K562 (cell line): ENCODE data around the gene SLC66A2. TPM values are rescaled to one million over a fixed set of nuclear protein-coding genes. Genes with fewer than 3 reads are reported as not detected.

Source experiments
- ATAC-seq: fragments of 200-7000 bp; cut with Tn5 transposase; 3 replicates; pipeline ENCODE4 v1.9.1; 2020; ENCODE audit warnings: moderate library complexity
- BruUV-seq: library from RNA; stranded (reverse); fragments of 400-500 nt; replicated peaks from 2 replicates; lab custom pipeline; 2021; lab: Mats Ljungman, UMichigan
- CTCF ChIA-PET: fragments of 300-600 bp; formaldehyde crosslinking; extraction: SDS; loops from one replicate; lab custom pipeline; 2021; ENCODE audit warnings: low intra/inter-chr PET ratio; lab: Yijun Ruan, JAX
- POLR2A ChIA-PET: fragments of 300-600, 350-650 bp; sonication (Branson Sonifier 250); formaldehyde crosslinking; extraction: SDS; loops from one replicate; lab custom pipeline; 2021; ENCODE audit warnings: antibody characterized with exemption, inconsistent platforms; lab: Yijun Ruan, JAX
- DNase-seq, 4 experiments: peaks; one replicate each; pipeline versions ENCODE4 v3.0.0 to v3.0.0-alpha.2; 2011 to 2018; ENCODE audit warnings: low spot score in 3 of 4, mixed read lengths in 3 of 4; ENCODE audit errors: extremely low read depth in 1 of 4
- FAIRE-seq: peaks from 2 replicates; lab custom pipeline; 2011; peaks lifted over from hg19 to GRCh38; lab: Jason Lieb, UNC
- H2AFZ ChIP-seq: 2 replicates; pipeline ENCODE4 v1.6.0; 2011; ENCODE audit warnings: low read depth, low read length, control low read depth, inconsistent platforms
- H3K27ac ChIP-seq: fragments of 200-600 bp; 3 replicates; pipeline ENCODE4 v1.8.0; 2011; ENCODE audit warnings: low read depth, mild to moderate bottlenecking, control low read depth, inconsistent platforms, low read length, moderate library complexity, mixed read lengths; ENCODE audit errors: extremely low read depth
- H3K27me3 ChIP-seq, 2 experiments: fragments of 300-600 bp in 1 of 2; 2 replicates in 1 of 2; 3 replicates in 1 of 2; pipeline versions ENCODE4 v1.6.0 to v1.8.0; 2011; ENCODE audit warnings: inconsistent platforms in 2 of 2, low read length in 2 of 2, mild to moderate bottlenecking in 1 of 2, mixed read lengths in 1 of 2, moderate library complexity in 1 of 2; ENCODE audit not compliant: control insufficient read depth in 2 of 2, insufficient read depth in 2 of 2
- H3K36me3 ChIP-seq: fragments of 300-600 bp; 3 replicates; pipeline ENCODE4 v1.8.0; 2011; ENCODE audit warnings: mild to moderate bottlenecking, low read length, inconsistent platforms; ENCODE audit not compliant: control insufficient read depth, insufficient read depth
- H3K4me1 ChIP-seq, 2 experiments: fragments of 200-600 bp in 1 of 2; replicated peaks in 1 of 2; 2 replicates in 1 of 2; 3 replicates in 1 of 2; pipeline versions ENCODE4 v1.5.1 to v1.8.0; 2011; ENCODE audit warnings: inconsistent platforms in 2 of 2, low read length in 2 of 2, mild to moderate bottlenecking in 1 of 2, mixed read lengths in 1 of 2, moderate library complexity in 1 of 2; ENCODE audit not compliant: control insufficient read depth in 2 of 2, insufficient read depth in 2 of 2
- H3K4me2 ChIP-seq: 2 replicates; pipeline ENCODE4 v1.6.1; 2011; ENCODE audit warnings: low read length, control low read depth, inconsistent platforms, mixed read lengths; ENCODE audit not compliant: insufficient read depth
- H3K4me3 ChIP-seq: fragments of 200-600 bp; sonication (generic), shearing (Covaris generic); 2 replicates; pipeline ENCODE4 v1.5.1; 2016; ENCODE audit warnings: control low read depth, inconsistent platforms
- H3K79me2 ChIP-seq: fragments of 200-600 bp; 3 replicates; pipeline ENCODE4 v1.8.0; 2011; ENCODE audit warnings: low read length, inconsistent platforms; ENCODE audit not compliant: control insufficient read depth, insufficient read depth
- H3K9ac ChIP-seq, 2 experiments: 2 replicates each; pipeline versions ENCODE4 v1.6.0 to v1.6.1; 2011; ENCODE audit warnings: low read depth in 2 of 2, low read length in 2 of 2, control low read depth in 1 of 2, inconsistent platforms in 1 of 2, mild to moderate bottlenecking in 1 of 2, mixed read lengths in 1 of 2; ENCODE audit not compliant: insufficient read depth in 1 of 2
- H3K9me1 ChIP-seq: one replicate; pipeline ENCODE4 v1.6.0; 2011; ENCODE audit warnings: inconsistent platforms, mild to moderate bottlenecking, low read length, moderate library complexity; ENCODE audit not compliant: control insufficient read depth, insufficient read depth
- H3K9me3 ChIP-seq: replicated peaks from 2 replicates; pipeline ENCODE4 v1.5.1; 2011; ENCODE audit warnings: low read depth, low read length, inconsistent platforms; ENCODE audit not compliant: control insufficient read depth, insufficient read depth
- H4K20me1 ChIP-seq: replicated peaks from 2 replicates; pipeline ENCODE4 v1.6.1; 2011; ENCODE audit warnings: low read length, inconsistent platforms, mixed read lengths; ENCODE audit not compliant: control insufficient read depth, insufficient read depth
- CC2D1A ChIP-seq: fragments of 450-650 bp; IDR thresholded peaks from 2 replicates; pipeline ENCODE4 v1.6.1; 2017; ENCODE audit warnings: mild to moderate bottlenecking
- HDAC1 ChIP-seq, 2 experiments: fragments of 450-650 bp; IDR thresholded peaks; 2 replicates each; pipeline ENCODE4 v1.6.1; 2016 to 2017; ENCODE audit warnings: inconsistent platforms in 1 of 2, mild to moderate bottlenecking in 1 of 2, moderate library complexity in 1 of 2
- HMG20B ChIP-seq: fragments of 250-450 bp; sonication (Bioruptor Pico); IDR thresholded peaks from 2 replicates; pipeline ENCODE4 v1.5.0; 2021; ENCODE audit warnings: mild to moderate bottlenecking
- KDM5B ChIP-seq: fragments of 200-600 bp; sonication (generic); IDR thresholded peaks from 2 replicates; pipeline ENCODE4 v1.6.1; 2012; ENCODE audit warnings: low read depth, mild to moderate bottlenecking, moderate library complexity, low read length, control low read depth, inconsistent platforms; ENCODE audit not compliant: insufficient replicate concordance
- PCBP1 ChIP-seq: fragments of 200-400 bp; formaldehyde crosslinking; IDR thresholded peaks from 2 replicates; pipeline ENCODE4 v1.6.1; 2018; ENCODE audit warnings: mild to moderate bottlenecking, low read depth, low read length; ENCODE audit not compliant: poor library complexity, severe bottlenecking
- PCBP2 ChIP-seq: fragments of 200-400 bp; formaldehyde crosslinking; IDR thresholded peaks from 2 replicates; pipeline ENCODE4 v1.6.1; 2018; ENCODE audit warnings: low read length, low read depth, mild to moderate bottlenecking, moderate library complexity; ENCODE audit not compliant: poor library complexity, severe bottlenecking
- PTBP1 ChIP-seq: fragments of 200-400 bp; formaldehyde crosslinking; IDR thresholded peaks from 2 replicates; pipeline ENCODE4 v1.6.1; 2017; ENCODE audit warnings: low read depth, low read length
- SRSF3 ChIP-seq: fragments of 200-400 bp; formaldehyde crosslinking; IDR thresholded peaks from 2 replicates; pipeline ENCODE4 v1.6.1; 2016; ENCODE audit warnings: mild to moderate bottlenecking, low read length, moderate library complexity; ENCODE audit not compliant: insufficient read depth
- ZBTB8A ChIP-seq: fragments of 450-650 bp; IDR thresholded peaks from 2 replicates; pipeline ENCODE4 v1.6.1; 2018; ENCODE audit warnings: mild to moderate bottlenecking, moderate library complexity; ENCODE audit not compliant: partially characterized antibody
- ZNF24 ChIP-seq: fragments of 450-650 bp; IDR thresholded peaks from 2 replicates; pipeline ENCODE4 v1.6.1; 2016
- ZNF57 ChIP-seq: fragments of 450-650 bp; formaldehyde crosslinking; IDR thresholded peaks from 2 replicates; pipeline ENCODE4 v1.4.0; 2020; ENCODE audit warnings: mild to moderate bottlenecking, moderate library complexity
- WGBS: fragments of 100-300 bp; shearing (Covaris generic); methylation state at CpG from one replicate; pipeline ENCODE4 v1.1.6; 2016; ENCODE audit warnings: low coverage, mixed read lengths; ENCODE audit not compliant: insufficient coverage; ENCODE audit errors: missing lambda C conversion rate; 5-methylcytosine and 5-hydroxymethylcytosine counted together
- in situ Hi-C: fragments of 300-500 bp; cut with MboI; formaldehyde crosslinking; loops from 4 replicates; pipeline ENCODE4 v1.15.0; 2018; ENCODE audit warnings: inconsistent platforms, mixed read lengths
- intact Hi-C: fragments of 100-400 bp; cut with micrococcal nuclease; formaldehyde crosslinking; loops from 2 replicates; pipeline ENCODE4 v1.14.2; 2022
- polyA plus RNA-seq, 8 experiments: library from polyadenylated mRNA; depleted of rRNA in 4 of 8; stranded (reverse) in 5 of 8; unstranded in 3 of 8; fragments of >200 nt; fragmentation: Nextera tagmentation in 2 of 8; fragmentation: Illumina TruSeq in 1 of 8; extraction: Ambion mirVana in 2 of 8; extraction: Trizol in 1 of 8; gene quantifications; 2 replicates each; pipeline versions ENCODE4 v1.2.1 to v1.2.3, GENCODE V29; 2011 to 2014; ENCODE audit warnings: inconsistent platforms in 1 of 8, missing spikeins in 1 of 8
- total RNA-seq, 7 experiments: library from RNA; depleted of rRNA in 6 of 7; stranded (reverse); fragments of >200 nt in 6 of 7; fragmentation: Illumina TruSeq in 2 of 7; extraction: Trizol in 2 of 7; gene quantifications; 2 replicates each; pipeline versions ENCODE4 v1.2.1 to v1.2.3, GENCODE V29; 2011 to 2021; ENCODE audit warnings: low replicate concordance in 1 of 7
- TF ChIP-seq, protein P1 (sequence below), 2 experiments: fragments of 450-650 bp; IDR thresholded peaks; 2 replicates each; pipeline ENCODE4 v1.6.1; 2016
- TF ChIP-seq, protein P2 (sequence below): fragments of 250-450 bp; sonication (Bioruptor Pico); IDR thresholded peaks from 2 replicates; pipeline ENCODE4 v1.5.0; 2021

SLC66A2 gene
- total and polyA plus RNA-seq, 9 of the 15 experiments (the other 6 are each of a cell fraction or from before 2014, with no cell fraction given), result 0.25 to 17.5 (median 5.6) TPM

DNA sequence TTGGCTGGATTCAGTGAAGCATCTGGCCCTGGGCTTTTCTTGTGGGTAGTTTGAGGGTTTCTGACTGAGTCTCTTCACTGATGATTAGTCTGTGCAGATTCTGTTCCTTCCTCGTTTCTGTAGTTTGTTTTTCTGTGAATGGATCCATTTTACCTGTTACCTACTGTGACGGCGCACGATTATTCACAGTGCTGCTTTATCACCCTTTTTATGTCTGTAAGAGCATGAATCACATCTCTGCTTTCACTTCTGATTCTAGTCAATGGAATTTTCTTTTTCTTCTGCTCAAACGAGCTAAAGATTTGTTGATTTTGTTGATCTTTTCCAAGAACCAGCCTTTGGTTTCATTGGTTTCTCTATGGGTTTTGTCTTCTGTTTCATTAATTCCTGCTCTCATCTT, 60.8 kb downstream of the SLC66A2 start (continued):
- TF ChIP-seq, protein P1, sequence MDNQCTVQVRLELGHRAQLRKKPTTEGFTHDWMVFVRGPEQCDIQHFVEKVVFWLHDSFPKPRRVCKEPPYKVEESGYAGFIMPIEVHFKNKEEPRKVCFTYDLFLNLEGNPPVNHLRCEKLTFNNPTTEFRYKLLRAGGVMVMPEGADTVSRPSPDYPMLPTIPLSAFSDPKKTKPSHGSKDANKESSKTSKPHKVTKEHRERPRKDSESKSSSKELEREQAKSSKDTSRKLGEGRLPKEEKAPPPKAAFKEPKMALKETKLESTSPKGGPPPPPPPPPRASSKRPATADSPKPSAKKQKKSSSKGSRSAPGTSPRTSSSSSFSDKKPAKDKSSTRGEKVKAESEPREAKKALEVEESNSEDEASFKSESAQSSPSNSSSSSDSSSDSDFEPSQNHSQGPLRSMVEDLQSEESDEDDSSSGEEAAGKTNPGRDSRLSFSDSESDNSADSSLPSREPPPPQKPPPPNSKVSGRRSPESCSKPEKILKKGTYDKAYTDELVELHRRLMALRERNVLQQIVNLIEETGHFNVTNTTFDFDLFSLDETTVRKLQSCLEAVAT (IDR thresholded peaks at IDR 0.05), result no peak
- TF ChIP-seq CC2D1A, result no peak
- no peak for TF ChIP-seq SRSF3
- no peak for TF ChIP-seq PTBP1
- no peak for TF ChIP-seq KDM5B
- TF ChIP-seq ZNF24, result no peak
- no peak for TF ChIP-seq ZNF57 (CRISPR knock-in tag)
- TF ChIP-seq HDAC1 (IDR thresholded peaks at IDR 0.05), result no peak
- no peak for TF ChIP-seq PCBP1
- TF ChIP-seq ZBTB8A, result no peak

DNA sequence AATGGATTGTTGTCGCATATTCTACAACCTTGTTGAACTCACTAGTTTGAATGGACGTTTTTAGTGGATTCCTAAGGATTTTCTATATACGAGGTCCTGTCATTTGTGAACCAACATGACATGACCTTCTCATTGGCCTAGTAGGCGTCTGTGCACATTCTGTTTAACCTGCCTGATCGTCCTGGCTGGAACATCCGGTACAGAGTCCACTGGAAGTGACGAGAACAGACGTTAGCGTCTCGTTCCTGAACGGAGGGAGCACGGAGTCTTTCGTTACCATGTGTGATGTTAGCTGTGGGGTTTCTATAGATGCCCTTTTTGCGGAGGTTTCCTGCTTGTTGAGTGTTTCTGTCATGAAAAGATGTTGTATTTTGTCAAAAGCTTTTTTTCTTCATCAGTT, 61.9 kb downstream of the SLC66A2 start:
- Histone ChIP-seq H3K27me3 (peaks cover 0 to 4% of the 10 kb centered on the region in 2 experiments; a peak in 1 of 5 replicates), H4K20me1 (no peaks in the 10 kb centered on the region), H3K4me2 (no peak overlapping the region), H3K9ac (no peak overlapping the region), H3K4me3 (no peak overlapping the region), H2AFZ (no peak overlapping the region), H3K27ac (no peak overlapping the region), H3K79me2 (no peaks in the 10 kb centered on the region), H3K9me1 (no peaks in the 10 kb centered on the region), H3K4me1 (no peaks in the 10 kb centered on the region), H3K36me3 (no peaks in the 10 kb centered on the region), H3K9me3 (no peaks in the 10 kb centered on the region; the same call in 1 of the 2 replicates)
- ChIA-PET CTCF (no interaction called here), POLR2A (interaction anchor here (0.6 kb wide), 1 partner anchor 13 kb away, joined by 4 read pairs; no protein-coding TSS in a partner anchor)
- DNase-seq (no peak), FAIRE-seq (no peak), ATAC-seq (no peak)
- intact Hi-C loops (no loop called here), in situ Hi-C loops (no loop called here)
- no TSS peak for BruUV-seq
- 2% methylated on average over 14 of the region's 14 CpGs for WGBS
- no peak for TF ChIP-seq PCBP2
- TF ChIP-seq, protein P2, sequence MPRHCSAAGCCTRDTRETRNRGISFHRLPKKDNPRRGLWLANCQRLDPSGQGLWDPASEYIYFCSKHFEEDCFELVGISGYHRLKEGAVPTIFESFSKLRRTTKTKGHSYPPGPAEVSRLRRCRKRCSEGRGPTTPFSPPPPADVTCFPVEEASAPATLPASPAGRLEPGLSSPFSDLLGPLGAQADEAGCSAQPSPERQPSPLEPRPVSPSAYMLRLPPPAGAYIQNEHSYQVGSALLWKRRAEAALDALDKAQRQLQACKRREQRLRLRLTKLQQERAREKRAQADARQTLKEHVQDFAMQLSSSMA, result no peak
- TF ChIP-seq HMG20B, result no peak
